Activated B cell treated with CpG ODN at 0.5 μM for 24 hours (primary cell): ENCODE measurements around the gene PHOX2B. TPM values are rescaled to one million over a fixed set of nuclear protein-coding genes. Genes with fewer than 3 reads are reported as not detected.

Source experiments
- ATAC-seq: fragments of 200-7000 bp; cut with Tn5 transposase; one replicate; pipeline ENCODE4 v1.10.0; 2021; ENCODE audit warnings: low read depth, mild to moderate bottlenecking, moderate library complexity
- CTCF ChIA-PET: fragments of 350-600 bp; sonication (Branson Sonifier 250); formaldehyde crosslinking; loops from one replicate; lab custom pipeline; 2021; ENCODE audit warnings: antibody characterized with exemption; lab: Charles Lee
- POLR2A ChIA-PET: fragments of 350-600 bp; sonication (Branson Sonifier 250); formaldehyde crosslinking; loops from one replicate; lab custom pipeline; 2021; ENCODE audit warnings: antibody characterized with exemption; lab: Charles Lee
- DNase-seq: peaks from one replicate; pipeline ENCODE4 v3.0.0; 2022
- H3K27ac Mint-ChIP-seq: one replicate; pipeline ENCODE4 v1.8.0; 2020; ENCODE audit warnings: mixed read lengths
- H3K27me3 Mint-ChIP-seq: one replicate; pipeline ENCODE4 v1.8.0; 2021; ENCODE audit warnings: mixed read lengths
- H3K36me3 Mint-ChIP-seq: one replicate; pipeline ENCODE4 v1.8.0; 2021; ENCODE audit warnings: low read depth, mixed read lengths
- H3K4me1 Mint-ChIP-seq: one replicate; pipeline ENCODE4 v1.8.0; 2021; ENCODE audit warnings: mixed read lengths
- H3K4me3 Mint-ChIP-seq: one replicate; pipeline ENCODE4 v1.8.0; 2020; ENCODE audit warnings: mild to moderate bottlenecking, mixed read lengths
- H3K9me3 Mint-ChIP-seq: one replicate; pipeline ENCODE4 v1.8.0; 2020; ENCODE audit warnings: mixed read lengths
- CTCF ChIP-seq: fragments of 200-600 bp; IDR thresholded peaks from one replicate; pipeline ENCODE4 v1.8.0; 2022; ENCODE audit warnings: antibody characterized with exemption, mild to moderate bottlenecking
- intact Hi-C: fragments of 100-400 bp; cut with micrococcal nuclease; formaldehyde crosslinking; loops from one replicate; pipeline ENCODE4 v1.15.1; 2024
- total RNA-seq: library from RNA; stranded (reverse); gene quantifications from 2 replicates; pipeline ENCODE4 v1.2.3, GENCODE V29; 2022

PHOX2B gene
- total RNA-seq, 1 donor from 2014 or later, result not detected

DNA sequence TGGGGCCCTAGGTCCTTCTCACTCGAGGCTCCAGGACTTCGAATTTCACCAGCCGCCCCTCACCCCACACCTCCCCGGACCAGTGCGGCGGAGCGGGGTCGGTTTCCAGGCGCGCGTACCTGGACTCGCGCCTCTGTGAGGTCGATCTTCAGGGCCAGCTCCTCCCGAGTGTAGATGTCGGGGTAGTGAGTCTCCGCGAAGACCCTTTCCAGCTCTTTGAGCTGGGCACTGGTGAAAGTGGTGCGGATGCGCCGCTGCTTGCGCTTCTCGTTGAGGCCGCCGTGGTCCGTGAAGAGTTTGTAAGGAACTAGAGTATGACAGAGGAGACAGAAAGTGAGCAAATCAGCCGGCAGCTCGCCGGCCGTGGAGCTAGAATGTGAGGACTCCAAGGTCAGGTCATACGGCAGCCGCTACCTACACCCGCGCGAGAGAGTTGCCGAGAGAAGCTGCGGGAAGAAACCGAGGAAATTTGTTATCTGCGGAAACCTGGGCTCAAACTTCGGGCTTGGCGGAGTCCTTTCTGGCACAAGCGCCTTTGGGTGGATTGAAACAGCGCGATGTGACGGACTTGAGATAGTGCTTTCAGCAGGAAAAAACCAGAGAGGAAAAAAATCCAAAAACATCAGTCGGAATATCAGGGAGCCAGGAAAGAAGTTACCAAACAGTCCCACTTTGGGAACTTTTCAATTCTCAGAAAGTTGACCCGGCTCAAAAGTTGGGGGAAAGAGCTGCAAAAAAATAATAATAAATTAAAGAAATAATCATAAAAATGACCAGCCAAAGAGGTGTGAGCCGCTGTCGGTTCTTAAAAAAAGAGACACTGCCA, 1.1 kb downstream of the PHOX2B start:
- Mint-ChIP-seq H3K9me3 (peaks cover 2% of the 10 kb centered on the region), H3K36me3 (no peaks in the 10 kb centered on the region), H3K27me3 (peaks cover 66% of the 10 kb centered on the region), H3K27ac (no peak overlapping the region), H3K4me1 (no peaks in the 10 kb centered on the region), H3K4me3 (no peak overlapping the region)
- CTCF ChIA-PET, result no interaction called here
- intact Hi-C loops, result no loop called here
- DNase-seq, result no peak
- POLR2A ChIA-PET, result no interaction called here
- no peak for ATAC-seq
- TF ChIP-seq CTCF, result no peak

DNA sequence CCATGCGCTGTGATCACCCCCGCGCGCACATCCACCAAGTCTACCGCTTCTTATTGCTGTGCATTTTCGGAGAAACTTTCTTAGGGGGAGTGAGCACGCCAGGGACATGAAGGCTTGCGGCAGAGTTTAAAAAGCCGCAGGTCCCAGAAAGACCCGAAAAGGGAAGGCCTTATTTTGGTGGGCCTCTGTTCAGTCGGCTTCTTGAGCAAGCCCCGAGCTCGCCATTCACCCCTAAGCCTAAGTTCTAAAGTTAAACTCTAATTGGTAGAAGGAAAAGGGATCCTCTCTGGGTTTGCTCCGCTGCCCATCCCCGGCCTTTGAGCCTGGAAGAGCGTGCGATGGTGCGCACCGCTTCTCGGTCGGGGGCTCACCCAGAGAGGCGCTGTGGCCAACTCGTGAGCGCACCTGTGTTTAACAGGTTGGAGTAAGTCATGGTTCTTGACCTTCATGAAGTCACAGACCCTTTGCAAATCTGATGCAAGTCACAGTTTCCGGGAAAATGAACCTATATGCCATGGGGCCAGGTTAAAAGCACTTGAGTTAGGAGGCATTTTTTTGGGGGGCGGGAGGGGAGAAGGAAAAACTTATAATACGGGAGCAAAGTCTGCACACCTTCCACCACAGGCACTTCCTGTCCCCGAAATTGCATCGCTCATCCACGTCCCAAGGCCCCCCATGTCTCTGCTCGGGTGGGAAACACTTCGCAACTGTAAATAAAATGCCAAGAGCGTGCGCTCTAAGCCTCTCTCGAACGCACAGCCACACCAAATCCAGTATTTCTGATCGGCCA, 1.9 kb downstream of the PHOX2B start:
- Mint-ChIP-seq H3K9me3 (peaks cover 2% of the 10 kb centered on the region), H3K27me3 (peaks cover 62% of the 10 kb centered on the region), H3K4me3 (no peak overlapping the region), H3K4me1 (no peaks in the 10 kb centered on the region), H3K27ac (no peak overlapping the region), H3K36me3 (no peaks in the 10 kb centered on the region)
- DNase-seq (no peak), ATAC-seq (no peak)
- intact Hi-C loops, result no loop called here
- TF ChIP-seq CTCF, result no peak
- CTCF ChIA-PET, result no interaction called here
- POLR2A ChIA-PET, result no interaction called here

DNA sequence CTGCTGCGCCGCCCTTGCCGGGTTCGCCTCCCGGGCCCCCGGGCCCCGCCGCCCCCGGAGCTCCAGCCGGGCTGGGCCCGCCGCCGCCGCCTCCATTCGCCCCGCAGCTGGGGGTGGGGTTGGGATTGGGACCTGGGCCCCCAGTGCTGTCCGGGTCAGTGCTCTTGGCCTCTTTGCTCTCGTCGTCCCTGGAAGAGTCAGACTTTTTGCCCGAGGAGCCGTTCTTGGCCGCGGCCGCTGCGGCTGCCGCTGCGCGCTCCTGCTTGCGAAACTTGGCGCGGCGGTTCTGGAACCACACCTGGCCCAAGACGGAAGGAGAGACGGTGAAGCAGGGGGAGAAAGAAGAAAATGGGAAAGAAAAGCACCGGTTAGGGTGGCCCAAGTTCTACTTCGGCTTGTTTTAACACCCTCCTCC, 2.5 kb downstream of the PHOX2B start:
- Mint-ChIP-seq H3K4me3 (no peak overlapping the region), H3K27me3 (peaks cover 62% of the 10 kb centered on the region), H3K9me3 (peaks cover 2% of the 10 kb centered on the region), H3K4me1 (no peaks in the 10 kb centered on the region), H3K27ac (no peak overlapping the region), H3K36me3 (no peaks in the 10 kb centered on the region)
- no peak for TF ChIP-seq CTCF
- ATAC-seq (no peak), DNase-seq (no peak)
- intact Hi-C loops, result no loop called here
- ChIA-PET POLR2A (no interaction called here), CTCF (no interaction called here)

DNA sequence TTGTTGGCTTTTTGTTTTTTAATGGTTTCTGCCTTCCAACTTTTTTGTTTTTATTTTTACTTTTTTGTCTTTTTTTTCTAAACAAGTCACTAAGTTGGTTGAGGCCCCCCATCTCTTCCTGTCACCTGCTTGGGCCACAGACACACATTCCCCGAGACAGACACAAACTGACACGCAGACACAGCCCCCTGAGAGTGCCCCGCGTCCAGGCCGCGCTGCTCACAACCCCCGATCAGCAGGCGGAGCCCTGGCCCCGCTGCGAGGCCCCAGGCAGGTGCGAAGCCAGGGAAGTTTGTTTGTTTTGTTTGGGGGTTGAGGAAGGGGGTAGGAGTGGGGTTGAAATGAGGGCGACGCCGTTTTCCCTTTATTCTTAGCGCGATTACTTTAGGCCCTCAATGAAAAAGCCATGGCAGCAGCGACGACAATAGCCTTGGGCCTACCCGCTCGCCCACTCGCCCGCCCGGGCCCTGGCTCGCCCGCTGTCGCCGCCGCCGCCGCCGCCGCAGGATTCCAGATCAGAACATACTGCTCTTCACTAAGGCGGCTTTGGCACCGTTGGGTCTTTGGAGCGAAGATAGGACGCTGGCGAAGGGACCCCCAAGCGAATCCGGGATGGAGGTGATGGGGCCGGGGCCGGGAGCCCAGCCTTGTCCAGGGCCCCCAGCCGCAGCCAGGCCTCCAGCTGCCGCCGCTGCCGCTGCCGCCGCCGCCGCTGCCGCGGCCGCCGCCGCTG, 3.1 kb downstream of the PHOX2B start:
- ChIA-PET CTCF (no interaction called here), POLR2A (no interaction called here)
- no peak for TF ChIP-seq CTCF
- intact Hi-C loops, result no loop called here
- Mint-ChIP-seq H3K27me3 (peaks cover 58% of the 10 kb centered on the region), H3K4me3 (no peak overlapping the region), H3K9me3 (peaks cover 2% of the 10 kb centered on the region), H3K27ac (no peak overlapping the region), H3K36me3 (no peaks in the 10 kb centered on the region), H3K4me1 (no peaks in the 10 kb centered on the region)
- ATAC-seq (no peak), DNase-seq (no peak)
